H9 (cell line): ENCODE results near the gene PLXNC1. TPM values are rescaled to one million over a fixed set of nuclear protein-coding genes. Genes with fewer than 3 reads are reported as not detected.
A peak's percentile ranks its signal among the peaks of the same experiment; 100 is the strongest.

ENCODE experiments used
- DNase-seq: peaks from one replicate; pipeline ENCODE4 v3.0.0-alpha.2; 2017
- H2AFZ ChIP-seq: one replicate; pipeline ENCODE4 v1.6.1; 2013; ENCODE audit warnings: mild to moderate bottlenecking, low read length, control low read depth, moderate library complexity
- H2AK5ac ChIP-seq: 2 replicates; pipeline ENCODE4 v1.6.1; 2013; ENCODE audit warnings: low read length, control low read depth, mixed read lengths; ENCODE audit not compliant: insufficient read length
- H2BK120ac ChIP-seq: one replicate; pipeline ENCODE4 v1.6.1; 2013; ENCODE audit warnings: low read depth, mild to moderate bottlenecking, low read length, control low read depth, inconsistent platforms; ENCODE audit not compliant: poor library complexity, severe bottlenecking
- H2BK12ac ChIP-seq: 2 replicates; pipeline ENCODE4 v1.6.1; 2013; ENCODE audit warnings: low read length, control low read depth, mixed read lengths, low read depth; ENCODE audit not compliant: insufficient read length
- H2BK15ac ChIP-seq: 2 replicates; pipeline ENCODE4 v1.6.1; 2013; ENCODE audit warnings: low read depth, low read length, control low read depth
- H2BK20ac ChIP-seq: one replicate; pipeline ENCODE4 v1.6.1; 2013; ENCODE audit warnings: low read depth, mild to moderate bottlenecking, low read length, control low read depth, inconsistent platforms; ENCODE audit not compliant: poor library complexity, severe bottlenecking
- H2BK5ac ChIP-seq: 2 replicates; pipeline ENCODE4 v1.6.1; 2013; ENCODE audit warnings: low read length, control low read depth, mixed read lengths; ENCODE audit not compliant: insufficient read length
- H3K14ac ChIP-seq: 2 replicates; pipeline ENCODE4 v1.6.1; 2013; ENCODE audit warnings: low read length, control low read depth; ENCODE audit not compliant: insufficient read depth
- H3K18ac ChIP-seq: 2 replicates; pipeline ENCODE4 v1.6.1; 2013; ENCODE audit warnings: low read depth, mild to moderate bottlenecking, mixed read lengths, low read length, control low read depth; ENCODE audit not compliant: insufficient read length
- H3K23ac ChIP-seq: 2 replicates; pipeline ENCODE4 v1.6.1; 2013; ENCODE audit warnings: low read length, control low read depth, mixed read lengths, low read depth; ENCODE audit not compliant: insufficient read length
- H3K23me2 ChIP-seq: 2 replicates; pipeline ENCODE4 v1.6.1; 2013; ENCODE audit warnings: low read depth, mild to moderate bottlenecking, mixed read lengths, low read length, control low read depth; ENCODE audit not compliant: insufficient read length, poor library complexity, severe bottlenecking
- H3K27ac ChIP-seq: 2 replicates; pipeline ENCODE4 v1.5.1; 2013; ENCODE audit warnings: low read length, control low read depth, mixed read lengths, low read depth; ENCODE audit not compliant: insufficient read length
- H3K27me3 ChIP-seq: 2 replicates; pipeline ENCODE4 v1.6.1; 2013; ENCODE audit warnings: low read length, control low read depth, inconsistent platforms; ENCODE audit not compliant: insufficient read depth
- H3K4ac ChIP-seq: 2 replicates; pipeline ENCODE4 v1.6.1; 2013; ENCODE audit warnings: low read depth, mild to moderate bottlenecking, control low read depth, inconsistent platforms, low read length, moderate library complexity
- H3K4me1 ChIP-seq: 2 replicates; pipeline ENCODE4 v1.6.1; 2013; ENCODE audit warnings: low read length, control low read depth, inconsistent platforms; ENCODE audit not compliant: insufficient read depth
- H3K4me2 ChIP-seq: 2 replicates; pipeline ENCODE4 v1.6.1; 2013; ENCODE audit warnings: low read length, control low read depth, mixed read lengths; ENCODE audit not compliant: insufficient read length, insufficient read depth
- H3K56ac ChIP-seq: 2 replicates; pipeline ENCODE4 v1.6.1; 2013; ENCODE audit warnings: low read depth, mild to moderate bottlenecking, mixed read lengths, low read length, control low read depth; ENCODE audit not compliant: insufficient read length
- H3K79me1 ChIP-seq: 2 replicates; pipeline ENCODE4 v1.6.1; 2013; ENCODE audit warnings: low read depth, mild to moderate bottlenecking, moderate library complexity, low read length, control low read depth, inconsistent platforms; ENCODE audit not compliant: insufficient read depth, poor library complexity, severe bottlenecking
- H3K79me2 ChIP-seq: 2 replicates; pipeline ENCODE4 v1.6.1; 2013; ENCODE audit warnings: low read length, control low read depth, inconsistent platforms; ENCODE audit not compliant: insufficient read depth
- H3K9ac ChIP-seq: 2 replicates; pipeline ENCODE4 v1.6.1; 2013; ENCODE audit warnings: low read length, control low read depth, mixed read lengths; ENCODE audit not compliant: insufficient read length; ENCODE audit errors: extremely low read depth
- H3K9me3 ChIP-seq: one replicate; pipeline ENCODE4 v1.6.1; 2013; ENCODE audit warnings: low read depth, low read length, inconsistent platforms; ENCODE audit not compliant: control insufficient read depth
- H3T11ph ChIP-seq: one replicate; pipeline ENCODE4 v1.6.1; 2013; ENCODE audit warnings: mild to moderate bottlenecking, low read length, control low read depth, inconsistent platforms
- H4K20me1 ChIP-seq: one replicate; pipeline ENCODE4 v1.6.1; 2013; ENCODE audit not compliant: control insufficient read depth, insufficient read length, insufficient read depth
- H4K5ac ChIP-seq: 2 replicates; pipeline ENCODE4 v1.6.1; 2013; ENCODE audit warnings: low read depth, mild to moderate bottlenecking, mixed read lengths, low read length, control low read depth; ENCODE audit not compliant: insufficient read length
- H4K8ac ChIP-seq: replicated peaks from 2 replicates; pipeline ENCODE4 v1.6.1; 2013; ENCODE audit warnings: low read length, control low read depth, mixed read lengths, low read depth; ENCODE audit not compliant: insufficient read length
- H4K91ac ChIP-seq: 2 replicates; pipeline ENCODE4 v1.6.1; 2013; ENCODE audit warnings: low read depth, mild to moderate bottlenecking, moderate library complexity, mixed read lengths, low read length, control low read depth; ENCODE audit not compliant: insufficient read length
- H3K27ac Mint-ChIP-seq, 3 experiments: 2 replicates in 2 of 3; 3 replicates in 1 of 3; pipeline ENCODE4 v1.8.0; 2020 to 2021; ENCODE audit warnings: mixed read lengths in 3 of 3, mild to moderate bottlenecking in 1 of 3, moderate library complexity in 1 of 3
- H3K27me3 Mint-ChIP-seq: 2 replicates; pipeline ENCODE4 v1.8.0; 2021; ENCODE audit warnings: low read depth, mild to moderate bottlenecking, moderate library complexity, mixed read lengths
- H3K36me3 Mint-ChIP-seq, 3 experiments: 2 replicates in 2 of 3; 3 replicates in 1 of 3; pipeline ENCODE4 v1.8.0; 2020 to 2021; ENCODE audit warnings: low read depth in 3 of 3, mixed read lengths in 3 of 3; ENCODE audit not compliant: insufficient read depth in 1 of 3
- H3K4me1 Mint-ChIP-seq, 2 experiments: 2 replicates each; pipeline ENCODE4 v1.8.0; 2020; ENCODE audit warnings: mixed read lengths in 2 of 2
- H3K4me3 Mint-ChIP-seq, 2 experiments: 2 replicates in 1 of 2; 3 replicates in 1 of 2; pipeline ENCODE4 v1.8.0; 2020 to 2021; ENCODE audit warnings: mild to moderate bottlenecking in 2 of 2, mixed read lengths in 2 of 2, moderate library complexity in 1 of 2
- H3K9me3 Mint-ChIP-seq, 2 experiments: 2 replicates in 1 of 2; 3 replicates in 1 of 2; pipeline ENCODE4 v1.8.0; 2020; ENCODE audit warnings: mild to moderate bottlenecking in 2 of 2, mixed read lengths in 2 of 2, moderate library complexity in 1 of 2
- WGBS: extraction: QIAGEN DNeasy Blood & Tissue Kit; methylation state at CpG from one replicate; pipeline ENCODE4 v1.1.7; 2013; ENCODE audit warnings: missing lambda C conversion rate, low lambda C conversion rate, mixed read lengths; ENCODE audit not compliant: insufficient read length; ENCODE audit errors: extremely low coverage; 5-methylcytosine and 5-hydroxymethylcytosine counted together
- total RNA-seq: library from RNA; stranded (reverse); gene quantifications from 2 replicates; pipeline ENCODE4 v1.2.1, GENCODE V29; 2021
- TF ChIP-seq, protein P1 (sequence below): fragments of 200-600 bp; sonication (generic); conservative IDR thresholded peaks from 3 replicates; pipeline ENCODE4 v1.8.0; 2021; ENCODE audit warnings: antibody characterized with exemption, mild to moderate bottlenecking

The PLXNC1 gene
- total RNA-seq, 1 experiment from 2014 or later = 1.2 TPM

DNA sequence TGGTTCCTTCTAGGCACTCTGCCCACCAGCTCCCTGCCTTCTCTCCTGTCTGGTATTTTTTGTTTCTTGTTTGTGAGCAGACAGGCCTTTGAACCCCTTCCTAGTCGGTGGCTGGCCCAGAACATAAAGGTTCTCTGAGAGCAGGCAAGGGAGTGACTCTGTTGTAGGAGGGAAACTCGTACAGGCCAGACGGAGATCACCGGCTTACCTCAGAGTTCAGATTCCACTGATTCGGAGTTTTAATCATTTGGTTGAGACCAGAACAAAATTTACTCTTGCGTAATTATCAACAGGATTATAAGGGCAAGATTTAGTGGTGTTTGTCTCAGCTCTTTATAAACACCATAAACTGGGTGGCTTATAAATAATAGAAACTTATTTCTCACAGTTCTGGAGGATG lies 128.3 kb downstream of the PLXNC1 start:
- no peak overlapping the region for H2BK20ac ChIP-seq
- no peaks in the 10 kb centered on the region for H3K9me3 Mint-ChIP-seq
- no peak overlapping the region for H2BK120ac ChIP-seq
- no peaks in the 10 kb centered on the region for H3K23me2 ChIP-seq
- no peak overlapping the region for H3K4ac ChIP-seq
- no peak overlapping the region for H3K18ac ChIP-seq
- WGBS = no CpG with 5 or more reads among the region's 6 CpGs
- no peak overlapping the region for H3K56ac ChIP-seq
- no peak for DNase-seq
- no peaks in the 10 kb centered on the region for H4K20me1 ChIP-seq
- H3K4me2 ChIP-seq = no peak overlapping the region
- no peaks in the 10 kb centered on the region for H3K79me2 ChIP-seq
- H4K5ac ChIP-seq = no peak overlapping the region
- peaks cover 6 to 8% of the 10 kb centered on the region in 2 experiments for H3K4me1 Mint-ChIP-seq
- H2BK15ac ChIP-seq = no peak overlapping the region
- no peak overlapping the region for H4K91ac ChIP-seq
- H3K4me1 ChIP-seq = no peaks in the 10 kb centered on the region
- TF ChIP-seq, protein P1, sequence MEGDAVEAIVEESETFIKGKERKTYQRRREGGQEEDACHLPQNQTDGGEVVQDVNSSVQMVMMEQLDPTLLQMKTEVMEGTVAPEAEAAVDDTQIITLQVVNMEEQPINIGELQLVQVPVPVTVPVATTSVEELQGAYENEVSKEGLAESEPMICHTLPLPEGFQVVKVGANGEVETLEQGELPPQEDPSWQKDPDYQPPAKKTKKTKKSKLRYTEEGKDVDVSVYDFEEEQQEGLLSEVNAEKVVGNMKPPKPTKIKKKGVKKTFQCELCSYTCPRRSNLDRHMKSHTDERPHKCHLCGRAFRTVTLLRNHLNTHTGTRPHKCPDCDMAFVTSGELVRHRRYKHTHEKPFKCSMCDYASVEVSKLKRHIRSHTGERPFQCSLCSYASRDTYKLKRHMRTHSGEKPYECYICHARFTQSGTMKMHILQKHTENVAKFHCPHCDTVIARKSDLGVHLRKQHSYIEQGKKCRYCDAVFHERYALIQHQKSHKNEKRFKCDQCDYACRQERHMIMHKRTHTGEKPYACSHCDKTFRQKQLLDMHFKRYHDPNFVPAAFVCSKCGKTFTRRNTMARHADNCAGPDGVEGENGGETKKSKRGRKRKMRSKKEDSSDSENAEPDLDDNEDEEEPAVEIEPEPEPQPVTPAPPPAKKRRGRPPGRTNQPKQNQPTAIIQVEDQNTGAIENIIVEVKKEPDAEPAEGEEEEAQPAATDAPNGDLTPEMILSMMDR = no peak
- no peak overlapping the region for H3K27ac ChIP-seq
- H2AK5ac ChIP-seq = no peak overlapping the region
- H3K14ac ChIP-seq = no peak overlapping the region
- H2AFZ ChIP-seq = no peak overlapping the region
- no peak overlapping the region for H3K9ac ChIP-seq
- H3K27me3 ChIP-seq = no peaks in the 10 kb centered on the region
- H3K27me3 Mint-ChIP-seq = no peaks in the 10 kb centered on the region
- no peak overlapping the region for H3K4me3 Mint-ChIP-seq
- no peak overlapping the region for H4K8ac ChIP-seq
- H3K79me1 ChIP-seq = no peaks in the 10 kb centered on the region
- no peak overlapping the region for H2BK12ac ChIP-seq
- no peaks in the 10 kb centered on the region for H3K9me3 ChIP-seq
- no peak overlapping the region for H2BK5ac ChIP-seq
- H3K36me3 Mint-ChIP-seq = no peaks in the 10 kb centered on the region; a peak in 3 of 7 replicates
- H3K23ac ChIP-seq = no peak overlapping the region
- no peak overlapping the region for H3T11ph ChIP-seq
- H3K27ac Mint-ChIP-seq = peak overlapping the region in 1 of 3 experiments; percentile 59; a peak in 1 of 7 replicates
